SJSA1 (cell line): ENCODE results near the gene ARL13B. TPM values are rescaled to one million over a fixed set of nuclear protein-coding genes. Genes with fewer than 3 reads are reported as not detected.

ENCODE experiments used
- DNase-seq, 2 experiments: peaks; one replicate each; pipeline ENCODE4 v3.0.0-alpha.2; 2015 to 2020; ENCODE audit warnings: low spot score in 2 of 2, low read depth in 1 of 2
- H3K27ac ChIP-seq: fragments of 250-450 bp; sonication (Bioruptor Pico); 2 replicates; pipeline ENCODE4 v1.5.1; 2020; ENCODE audit warnings: mild to moderate bottlenecking, moderate library complexity
- H3K27me3 ChIP-seq: fragments of 250-450 bp; sonication (Bioruptor Pico); replicated peaks from 2 replicates; pipeline ENCODE4 v1.5.1; 2020; ENCODE audit warnings: mild to moderate bottlenecking, moderate library complexity
- H3K36me3 ChIP-seq: fragments of 250-450 bp; sonication (Bioruptor Pico); 2 replicates; pipeline ENCODE4 v1.5.1; 2020; ENCODE audit warnings: mild to moderate bottlenecking
- H3K4me1 ChIP-seq: fragments of 250-450 bp; sonication (Bioruptor Pico); replicated peaks from 2 replicates; pipeline ENCODE4 v1.6.1; 2021; ENCODE audit warnings: mild to moderate bottlenecking
- H3K4me3 ChIP-seq: fragments of 250-450 bp; sonication (Bioruptor Pico); 2 replicates; pipeline ENCODE4 v1.5.1; 2020; ENCODE audit warnings: mild to moderate bottlenecking
- H3K9me3 ChIP-seq: fragments of 250-450 bp; sonication (Bioruptor Pico); replicated peaks from 2 replicates; pipeline ENCODE4 v1.5.1; 2020; ENCODE audit warnings: mild to moderate bottlenecking
- total RNA-seq: library from RNA; depleted of rRNA; stranded (reverse); fragments of >200 nt; shearing (Covaris generic); gene quantifications from 2 replicates; pipeline ENCODE4 v1.2.3, GENCODE V29; 2014

Gene ARL13B
- total RNA-seq, 1 experiment from 2014 or later = 16.0 TPM

DNA sequence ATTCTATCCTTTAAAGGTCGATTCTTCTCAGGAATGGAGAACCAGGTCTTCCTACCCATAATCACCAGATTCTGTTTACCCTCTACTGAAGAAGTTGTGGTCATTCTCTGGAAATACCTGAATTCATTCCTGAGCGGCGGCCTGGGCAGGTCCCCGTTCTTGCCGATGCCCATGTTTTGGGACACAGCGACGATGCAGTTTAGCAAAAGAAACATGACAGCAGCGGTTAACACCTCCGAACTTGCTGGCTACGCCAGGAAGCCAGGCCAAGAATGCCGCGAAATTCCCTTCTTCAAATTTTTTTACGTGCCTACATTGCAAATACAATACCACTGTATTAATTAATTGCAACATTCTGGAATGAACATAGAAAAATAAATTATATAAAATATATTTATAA, 81.3 kb downstream of the ARL13B start:
- Histone ChIP-seq H3K36me3 (peaks cover 6% of the 10 kb centered on the region; the same call in 1 of the 2 replicates), H3K9me3 (no peaks in the 10 kb centered on the region), H3K4me3 (no peak overlapping the region), H3K27me3 (no peaks in the 10 kb centered on the region), H3K4me1 (peaks cover 6% of the 10 kb centered on the region; the same call in 1 of the 2 replicates), H3K27ac (no peak overlapping the region)
- DNase-seq = no peak

DNA sequence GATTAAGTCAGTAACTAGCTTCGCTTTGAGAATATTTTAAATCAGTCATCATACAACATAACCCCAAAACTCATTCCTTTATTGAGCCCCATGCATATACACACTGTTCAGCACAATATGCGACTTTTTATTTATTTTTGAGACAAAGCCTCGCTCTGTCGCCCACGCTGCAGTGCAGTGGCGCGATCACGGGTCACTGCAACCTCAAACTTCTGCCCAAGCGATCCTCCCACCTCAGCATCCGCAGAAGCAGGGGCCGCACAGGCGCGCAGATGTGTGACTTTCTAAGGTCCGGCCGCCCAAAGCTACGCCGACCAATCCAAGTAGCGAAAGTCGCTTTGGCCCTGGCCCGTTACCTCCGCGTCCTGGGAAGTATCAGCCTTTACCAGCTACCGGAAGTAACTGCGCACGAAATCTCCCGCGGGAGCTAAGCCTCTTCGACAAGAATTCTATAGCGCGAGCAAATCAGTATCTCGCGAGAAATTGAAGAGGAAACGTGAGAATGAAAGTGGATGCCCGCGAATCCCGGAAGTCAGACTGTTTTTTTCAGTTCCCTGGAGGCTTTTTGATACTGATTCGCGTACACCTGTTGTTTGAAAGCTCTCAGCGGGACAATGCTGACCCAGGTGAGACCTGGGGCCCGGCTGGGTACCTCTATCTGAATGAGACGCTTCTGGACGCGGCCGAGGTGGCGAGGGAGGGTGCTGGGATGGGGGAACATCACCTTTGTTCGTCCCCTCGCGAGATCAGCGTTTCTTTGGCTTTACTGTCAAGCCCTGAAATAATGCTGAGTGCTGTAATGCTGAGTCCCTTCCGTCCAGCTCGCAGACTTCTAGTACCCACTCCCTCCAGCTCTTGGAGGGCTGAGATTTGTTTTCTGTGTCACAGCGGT, 82.8 kb downstream of the ARL13B start, which contains the start of the genes DHFR2 and NSUN3:
TSS of gene DHFR2 (minus strand) at position 404 of the 892 bp plus-strand sequence. CDS start 1,405 bp downstream, outside the sequence.
TSS of gene NSUN3 (plus strand) at position 549 of the 892 bp plus-strand sequence. CDS start at position 615, 66 bp downstream.
- Histone ChIP-seq H3K4me1 (peaks cover 6% of the 10 kb centered on the region; the same call in 1 of the 2 replicates), H3K4me3 (peak within 1 kb of the TSS; percentile 61), H3K27me3 (no peaks in the 10 kb centered on the region), H3K27ac (peak within 1 kb of the TSS; percentile 96), H3K9me3 (no peaks in the 10 kb centered on the region), H3K36me3 (peaks cover 11% of the 10 kb centered on the region)
- peak; percentile 94 to 96 for DNase-seq

- peaks cover 6% of the 10 kb centered on the region; the same call in 1 of the 2 replicates for H3K4me1 ChIP-seq
- DNase-seq = no peak
- H3K36me3 ChIP-seq = peaks cover 14% of the 10 kb centered on the region
- H3K4me3 ChIP-seq = peak overlapping the region; percentile 61
- no peaks in the 10 kb centered on the region for H3K27me3 ChIP-seq
- peak overlapping the region; percentile 96 for H3K27ac ChIP-seq
- no peaks in the 10 kb centered on the region for H3K9me3 ChIP-seq
Observed at GRCh38 chr3:94063496-94064119, 83.7 kb downstream of the ARL13B start.

- Histone ChIP-seq H3K27ac (no peak overlapping the region), H3K9me3 (no peaks in the 10 kb centered on the region), H3K4me1 (peaks cover 6% of the 10 kb centered on the region; the same call in 1 of the 2 replicates), H3K4me3 (no peak overlapping the region), H3K27me3 (no peaks in the 10 kb centered on the region), H3K36me3 (peaks cover 14% of the 10 kb centered on the region)
- no peak for DNase-seq
Observed at GRCh38 chr3:94064243-94064860, 84.4 kb downstream of the ARL13B start.

DNA sequence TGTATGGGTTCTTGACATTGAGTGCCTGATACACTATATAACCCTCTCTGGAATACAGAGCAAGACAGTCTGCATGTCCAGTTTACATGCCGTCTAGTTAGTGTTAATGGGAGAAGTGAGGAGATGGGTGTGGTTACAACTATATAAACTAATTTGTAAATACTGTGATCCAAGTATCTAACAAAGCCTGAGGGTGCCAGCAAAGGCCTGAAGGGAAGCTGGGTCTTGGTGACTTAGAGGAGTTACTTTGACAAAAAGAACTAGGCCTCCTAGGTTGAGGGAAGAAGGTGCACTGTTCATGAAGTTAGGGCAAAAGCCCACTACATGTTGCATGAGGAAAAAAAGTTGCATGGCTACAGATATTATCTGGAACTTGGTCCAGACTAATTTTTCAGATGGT, 85.2 kb downstream of the ARL13B start:
- no peaks in the 10 kb centered on the region for H3K27me3 ChIP-seq
- peaks cover 14% of the 10 kb centered on the region for H3K36me3 ChIP-seq
- H3K27ac ChIP-seq = no peak overlapping the region
- peaks cover 6% of the 10 kb centered on the region; the same call in 1 of the 2 replicates for H3K4me1 ChIP-seq
- no peak overlapping the region for H3K4me3 ChIP-seq
- DNase-seq = no peak
- H3K9me3 ChIP-seq = no peaks in the 10 kb centered on the region

- Histone ChIP-seq H3K4me3 (no peak overlapping the region), H3K9me3 (no peaks in the 10 kb centered on the region), H3K27ac (no peak overlapping the region), H3K36me3 (peaks cover 14% of the 10 kb centered on the region), H3K4me1 (peaks cover 6% of the 10 kb centered on the region; the same call in 1 of the 2 replicates), H3K27me3 (no peaks in the 10 kb centered on the region)
- no peak for DNase-seq
Observed at GRCh38 chr3:94065819-94066480, 86.0 kb downstream of the ARL13B start.

DNA sequence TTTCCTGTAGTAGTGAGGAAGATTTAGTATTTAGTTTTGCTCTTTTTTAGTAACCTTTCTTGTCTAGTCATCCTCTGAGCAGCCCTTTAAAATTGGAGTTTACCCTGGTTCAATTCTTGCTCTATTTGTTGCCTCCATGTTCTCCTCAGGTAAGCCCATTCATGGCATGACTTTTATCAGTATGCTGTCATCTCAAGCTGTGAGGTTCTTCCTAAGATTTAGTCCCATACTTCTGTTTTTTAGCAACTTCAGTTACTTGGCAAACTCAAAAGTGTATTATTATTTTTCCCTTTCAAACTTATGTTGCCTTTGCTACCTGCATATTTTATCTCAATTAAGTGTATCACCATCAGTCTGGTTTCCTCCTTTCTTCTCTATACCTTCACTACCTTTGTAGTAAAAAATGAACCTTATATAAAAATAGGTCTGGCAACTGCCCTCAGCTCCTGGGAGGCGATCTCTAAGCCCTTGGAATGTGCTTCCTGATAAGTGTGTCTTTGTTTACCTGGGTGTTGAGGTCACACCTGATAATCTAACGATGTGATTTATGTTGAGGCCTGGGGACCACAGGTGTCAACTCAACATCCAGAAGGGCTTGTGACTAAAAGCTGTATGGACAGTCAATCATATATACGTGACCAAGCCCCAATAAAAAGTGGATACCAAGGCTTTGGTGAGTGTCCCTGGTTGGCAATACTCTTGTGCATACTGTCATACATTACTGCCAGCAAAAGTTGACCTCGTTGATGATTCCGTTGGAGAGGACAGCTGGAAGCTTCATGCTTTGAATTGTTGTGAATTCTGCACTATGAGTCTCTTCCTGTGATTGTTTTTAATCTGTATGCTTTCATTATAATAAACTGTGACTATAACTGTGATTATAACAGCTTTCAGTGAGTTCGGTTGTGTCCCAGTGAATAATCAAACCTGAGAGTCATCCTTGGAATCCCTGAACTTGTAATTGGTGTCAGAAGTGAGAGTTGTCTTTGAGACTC, 86.8 kb downstream of the ARL13B start:
- no peak overlapping the region for H3K4me3 ChIP-seq
- H3K27ac ChIP-seq = no peak overlapping the region
- peaks cover 6% of the 10 kb centered on the region; the same call in 1 of the 2 replicates for H3K4me1 ChIP-seq
- peaks cover 14% of the 10 kb centered on the region for H3K36me3 ChIP-seq
- no peaks in the 10 kb centered on the region for H3K27me3 ChIP-seq
- no peak for DNase-seq
- no peaks in the 10 kb centered on the region for H3K9me3 ChIP-seq

GRCh38 chr3:94069194-94069813, 89.3 kb downstream of the ARL13B start:
- no peak overlapping the region for H3K27ac ChIP-seq

DNA sequence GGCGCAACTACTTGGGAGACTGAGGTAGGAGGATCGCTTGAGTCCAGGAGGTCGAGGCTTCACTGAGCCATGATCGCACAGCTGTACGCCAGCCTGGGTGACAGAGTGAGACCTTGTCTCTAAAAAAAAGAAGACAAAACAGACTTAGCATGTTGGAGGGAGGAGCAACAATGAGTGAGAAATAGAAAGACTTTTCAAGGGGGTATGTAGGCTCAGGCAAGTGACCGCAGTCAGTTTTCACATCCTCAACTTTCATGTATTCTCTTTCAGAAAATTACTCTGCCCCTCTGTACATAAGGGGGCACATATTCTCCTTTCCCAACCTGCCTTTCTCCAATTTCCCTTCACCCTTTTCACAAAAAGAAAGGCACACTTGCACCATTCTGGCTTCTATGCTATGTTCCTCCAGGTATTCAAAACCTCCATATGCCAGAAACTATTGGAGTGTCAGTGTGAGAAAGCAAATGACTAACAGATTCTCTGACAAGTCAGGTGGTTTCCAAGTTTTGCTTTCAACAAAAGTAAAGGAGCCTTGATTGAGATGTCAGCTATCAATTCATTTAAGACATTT, 90.5 kb downstream of the ARL13B start:
- no peaks in the 10 kb centered on the region for H3K27me3 ChIP-seq
- H3K36me3 ChIP-seq = peaks cover 8% of the 10 kb centered on the region
- no peaks in the 10 kb centered on the region for H3K9me3 ChIP-seq
- no peak overlapping the region for H3K27ac ChIP-seq
- H3K4me1 ChIP-seq = no peaks in the 10 kb centered on the region
- no peak overlapping the region for H3K4me3 ChIP-seq
- no peak for DNase-seq

More at GRCh38 chr3:94069194-94069813, 89.3 kb downstream of the ARL13B start:
- DNase-seq = peak in 1 of 2 experiments; percentile 4
- Histone ChIP-seq H3K4me1 (0 out of 2 replicates have a peak, but pooled peaks cover 1% of the 10 kb centered on the region), H3K36me3 (peaks cover 12% of the 10 kb centered on the region), H3K4me3 (no peak overlapping the region), H3K9me3 (no peaks in the 10 kb centered on the region), H3K27me3 (no peaks in the 10 kb centered on the region)

GRCh38 chr3:94071713-94072284, 91.8 kb downstream of the ARL13B start:
- Histone ChIP-seq H3K4me1 (no peaks in the 10 kb centered on the region), H3K4me3 (no peak overlapping the region), H3K27me3 (no peaks in the 10 kb centered on the region), H3K36me3 (peaks cover 8% of the 10 kb centered on the region), H3K27ac (no peak overlapping the region), H3K9me3 (no peaks in the 10 kb centered on the region)
- no peak for DNase-seq

- Histone ChIP-seq H3K4me1 (no peaks in the 10 kb centered on the region), H3K27me3 (no peaks in the 10 kb centered on the region), H3K27ac (no peak overlapping the region), H3K36me3 (no peaks in the 10 kb centered on the region), H3K4me3 (no peak overlapping the region), H3K9me3 (no peaks in the 10 kb centered on the region)
- DNase-seq = no peak
Observed at GRCh38 chr3:94076055-94076454, 96.1 kb downstream of the ARL13B start.
